Osteocyte (in vitro differentiated cells): ENCODE data around the gene SPARCL1. TPM values are rescaled to one million over a fixed set of nuclear protein-coding genes. Genes with fewer than 3 reads are reported as not detected.

Source experiments
- DNase-seq: peaks from one replicate; pipeline ENCODE4 v3.0.0; 2021; ENCODE audit warnings: mixed read lengths; ENCODE audit not compliant: unreplicated experiment; ENCODE audit errors: extremely low spot score
- H3K27ac Mint-ChIP-seq: one replicate; pipeline ENCODE4 v1.8.0; 2021; ENCODE audit warnings: mild to moderate bottlenecking, mixed read lengths; ENCODE audit not compliant: unreplicated experiment
- H3K27me3 Mint-ChIP-seq: one replicate; pipeline ENCODE4 v1.8.0; 2021; ENCODE audit warnings: mixed read lengths; ENCODE audit not compliant: unreplicated experiment
- H3K36me3 Mint-ChIP-seq: one replicate; pipeline ENCODE4 v1.8.0; 2021; ENCODE audit warnings: mixed read lengths; ENCODE audit not compliant: unreplicated experiment
- H3K4me1 Mint-ChIP-seq: one replicate; pipeline ENCODE4 v1.8.0; 2021; ENCODE audit warnings: mixed read lengths; ENCODE audit not compliant: unreplicated experiment
- H3K4me3 Mint-ChIP-seq: one replicate; pipeline ENCODE4 v1.8.0; 2021; ENCODE audit warnings: mild to moderate bottlenecking, moderate library complexity, mixed read lengths; ENCODE audit not compliant: unreplicated experiment
- H3K9me3 Mint-ChIP-seq: one replicate; pipeline ENCODE4 v1.8.0; 2021; ENCODE audit warnings: mixed read lengths; ENCODE audit not compliant: unreplicated experiment
- total RNA-seq: library from RNA; stranded (reverse); gene quantifications from 2 replicates; pipeline ENCODE4 v1.2.1, GENCODE V29; 2021
- TF ChIP-seq, protein P1 (sequence below): fragments of 200-600 bp; sonication (generic); IDR thresholded peaks from 2 replicates; pipeline ENCODE4 v1.5.0; 2021; ENCODE audit warnings: antibody characterized with exemption, mild to moderate bottlenecking, moderate library complexity

SPARCL1 gene
- total RNA-seq, 1 donor from 2014 or later = 4.0 TPM

DNA sequence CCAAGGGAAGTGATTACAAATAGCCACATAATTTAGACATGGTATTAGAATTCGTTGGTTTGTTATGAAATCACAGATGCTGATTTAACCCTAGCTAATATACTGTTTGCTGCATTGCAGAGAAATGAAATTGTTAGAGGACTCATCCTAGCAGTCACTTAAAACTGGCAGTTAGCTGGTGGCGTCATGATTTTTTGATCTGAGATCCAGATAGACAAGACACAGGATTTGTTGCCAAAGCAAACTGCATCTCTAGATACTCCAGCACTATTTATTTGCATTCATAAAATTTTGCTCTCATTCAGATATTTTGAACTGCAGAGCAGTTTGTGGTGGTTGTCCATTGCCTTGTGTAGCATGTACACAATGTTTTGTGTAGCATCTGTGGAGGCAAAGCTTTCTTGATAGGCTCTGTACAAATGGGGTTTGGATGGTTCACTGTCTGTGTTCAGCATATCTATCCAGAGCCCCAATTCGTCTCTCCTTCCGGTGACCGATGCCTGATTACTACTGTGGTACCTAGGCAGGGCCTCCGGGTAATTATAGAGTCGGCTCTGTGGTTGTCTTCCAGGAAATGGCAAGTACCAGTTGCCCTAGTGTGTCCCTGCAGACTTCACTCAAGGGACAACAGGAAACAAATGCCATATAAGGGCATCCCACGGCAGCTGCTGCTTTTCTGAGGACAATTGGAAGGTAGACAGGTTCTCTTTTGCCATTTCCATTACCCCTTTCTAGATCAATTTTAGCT is 30.1 kb upstream of the SPARCL1 start:
- no peak for DNase-seq
- peaks cover 24% of the 10 kb centered on the region for H3K4me1 Mint-ChIP-seq
- H3K9me3 Mint-ChIP-seq = no peaks in the 10 kb centered on the region
- TF ChIP-seq, protein P1, sequence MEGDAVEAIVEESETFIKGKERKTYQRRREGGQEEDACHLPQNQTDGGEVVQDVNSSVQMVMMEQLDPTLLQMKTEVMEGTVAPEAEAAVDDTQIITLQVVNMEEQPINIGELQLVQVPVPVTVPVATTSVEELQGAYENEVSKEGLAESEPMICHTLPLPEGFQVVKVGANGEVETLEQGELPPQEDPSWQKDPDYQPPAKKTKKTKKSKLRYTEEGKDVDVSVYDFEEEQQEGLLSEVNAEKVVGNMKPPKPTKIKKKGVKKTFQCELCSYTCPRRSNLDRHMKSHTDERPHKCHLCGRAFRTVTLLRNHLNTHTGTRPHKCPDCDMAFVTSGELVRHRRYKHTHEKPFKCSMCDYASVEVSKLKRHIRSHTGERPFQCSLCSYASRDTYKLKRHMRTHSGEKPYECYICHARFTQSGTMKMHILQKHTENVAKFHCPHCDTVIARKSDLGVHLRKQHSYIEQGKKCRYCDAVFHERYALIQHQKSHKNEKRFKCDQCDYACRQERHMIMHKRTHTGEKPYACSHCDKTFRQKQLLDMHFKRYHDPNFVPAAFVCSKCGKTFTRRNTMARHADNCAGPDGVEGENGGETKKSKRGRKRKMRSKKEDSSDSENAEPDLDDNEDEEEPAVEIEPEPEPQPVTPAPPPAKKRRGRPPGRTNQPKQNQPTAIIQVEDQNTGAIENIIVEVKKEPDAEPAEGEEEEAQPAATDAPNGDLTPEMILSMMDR = no peak
- no peak overlapping the region for H3K27ac Mint-ChIP-seq
- H3K36me3 Mint-ChIP-seq = peaks cover 2% of the 10 kb centered on the region
- no peak overlapping the region for H3K4me3 Mint-ChIP-seq
- H3K27me3 Mint-ChIP-seq = no peaks in the 10 kb centered on the region

DNA sequence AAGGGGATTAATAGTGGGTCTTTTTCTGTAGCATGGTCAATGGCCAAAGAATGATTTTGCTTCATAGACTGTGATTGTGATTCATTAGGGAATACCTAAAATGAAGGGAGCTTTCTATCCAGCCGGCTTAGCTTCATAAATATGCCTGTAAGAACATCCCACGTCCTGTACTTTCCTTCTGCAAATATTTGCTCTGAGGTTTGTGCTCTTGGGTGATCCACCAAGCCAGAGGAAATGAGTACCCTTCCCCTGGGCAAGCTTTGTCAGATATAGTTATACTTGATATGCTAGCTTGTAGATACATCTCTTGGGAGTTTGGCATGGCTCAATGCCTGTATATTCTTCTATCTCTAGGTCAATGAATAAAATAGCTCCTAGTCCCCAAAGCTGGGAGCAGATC is 28.2 kb upstream of the SPARCL1 start:
- Mint-ChIP-seq H3K36me3 (peaks cover 2% of the 10 kb centered on the region), H3K4me1 (peaks cover 24% of the 10 kb centered on the region), H3K9me3 (no peaks in the 10 kb centered on the region), H3K4me3 (no peak overlapping the region), H3K27me3 (peaks cover 4% of the 10 kb centered on the region), H3K27ac (no peak overlapping the region)
- DNase-seq = no peak
- TF ChIP-seq, protein P1 = no peak

DNA sequence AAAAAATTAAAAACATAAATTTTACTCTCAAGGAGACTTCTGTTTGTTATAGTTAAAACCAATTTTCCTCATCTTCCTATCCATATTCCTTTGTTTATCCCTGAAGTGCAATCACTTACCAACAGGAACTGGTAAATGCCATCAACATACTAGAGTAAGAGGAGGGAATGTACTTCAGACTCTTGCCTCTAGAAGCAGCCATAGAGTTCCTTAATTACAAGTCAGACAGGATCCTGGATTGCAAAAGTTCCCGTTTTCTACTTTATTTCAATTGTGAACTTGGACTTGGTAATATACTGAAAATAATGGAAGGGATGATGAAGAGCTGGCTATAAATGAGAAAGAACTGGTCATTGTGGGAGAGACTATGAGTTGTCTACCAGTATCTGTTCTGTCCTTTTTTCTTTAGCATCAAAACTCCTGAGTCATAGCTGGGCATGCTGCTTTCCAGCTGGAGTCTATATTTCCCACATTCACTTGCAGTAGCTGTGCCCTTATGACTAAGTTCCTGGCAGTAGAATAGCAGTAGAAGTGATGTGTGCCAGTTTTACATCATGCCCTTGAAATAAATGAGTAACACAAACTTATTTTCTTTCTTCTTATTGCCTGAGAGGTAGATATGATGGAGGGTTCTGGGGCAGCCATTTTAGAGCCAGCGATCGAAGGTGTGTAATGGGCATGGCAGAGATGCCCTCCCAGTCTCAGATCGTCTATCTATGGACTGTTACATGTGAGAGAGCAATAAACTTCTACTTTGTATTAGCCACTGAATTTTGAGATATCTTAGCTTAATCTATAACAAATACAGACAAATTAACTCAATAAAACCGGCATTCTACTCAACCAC is 26.8 kb upstream of the SPARCL1 start:
- peaks cover 4% of the 10 kb centered on the region for H3K27me3 Mint-ChIP-seq
- TF ChIP-seq, protein P1 = no peak
- H3K4me1 Mint-ChIP-seq = peaks cover 24% of the 10 kb centered on the region
- DNase-seq = no peak
- no peak overlapping the region for H3K4me3 Mint-ChIP-seq
- peak overlapping the region; percentile 69 for H3K27ac Mint-ChIP-seq
- no peaks in the 10 kb centered on the region for H3K36me3 Mint-ChIP-seq
- H3K9me3 Mint-ChIP-seq = no peaks in the 10 kb centered on the region

DNA sequence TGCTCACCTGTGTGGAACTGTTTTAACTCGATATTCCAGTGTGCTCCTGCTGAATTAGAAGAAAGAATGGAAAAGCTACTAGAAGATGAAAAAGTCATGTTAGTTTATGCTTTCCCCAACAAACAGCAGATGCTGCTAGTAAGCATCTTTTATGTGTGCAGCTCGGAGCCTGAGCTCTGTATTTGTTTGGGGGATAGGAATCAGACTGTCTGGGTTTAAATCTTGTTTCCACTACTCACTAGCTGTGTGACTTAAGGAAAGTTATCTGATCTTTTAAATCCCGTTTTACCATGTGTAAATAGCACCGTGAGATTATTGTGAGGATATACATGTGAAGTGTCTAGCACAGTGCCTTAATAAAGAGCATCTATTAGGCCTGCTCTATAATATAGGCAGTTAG is 24.0 kb upstream of the SPARCL1 start:
- H3K4me3 Mint-ChIP-seq = no peak overlapping the region

More for the DNA sequence above, 24.0 kb upstream of the SPARCL1 start:
- H3K36me3 Mint-ChIP-seq = no peaks in the 10 kb centered on the region
- H3K4me1 Mint-ChIP-seq = peaks cover 24% of the 10 kb centered on the region
- DNase-seq = no peak
- no peaks in the 10 kb centered on the region for H3K9me3 Mint-ChIP-seq
- peaks cover 10% of the 10 kb centered on the region for H3K27me3 Mint-ChIP-seq
- H3K27ac Mint-ChIP-seq = no peak overlapping the region
- TF ChIP-seq, protein P1 = no peak
